Measurements from ENCODE around the gene GAA. TPM values are rescaled to one million over a fixed set of nuclear protein-coding genes. Genes with fewer than 3 reads are reported as not detected.

GAA gene
- total RNA-seq, 1 experiment from 2014 or later, result 131 TPM

DNA sequence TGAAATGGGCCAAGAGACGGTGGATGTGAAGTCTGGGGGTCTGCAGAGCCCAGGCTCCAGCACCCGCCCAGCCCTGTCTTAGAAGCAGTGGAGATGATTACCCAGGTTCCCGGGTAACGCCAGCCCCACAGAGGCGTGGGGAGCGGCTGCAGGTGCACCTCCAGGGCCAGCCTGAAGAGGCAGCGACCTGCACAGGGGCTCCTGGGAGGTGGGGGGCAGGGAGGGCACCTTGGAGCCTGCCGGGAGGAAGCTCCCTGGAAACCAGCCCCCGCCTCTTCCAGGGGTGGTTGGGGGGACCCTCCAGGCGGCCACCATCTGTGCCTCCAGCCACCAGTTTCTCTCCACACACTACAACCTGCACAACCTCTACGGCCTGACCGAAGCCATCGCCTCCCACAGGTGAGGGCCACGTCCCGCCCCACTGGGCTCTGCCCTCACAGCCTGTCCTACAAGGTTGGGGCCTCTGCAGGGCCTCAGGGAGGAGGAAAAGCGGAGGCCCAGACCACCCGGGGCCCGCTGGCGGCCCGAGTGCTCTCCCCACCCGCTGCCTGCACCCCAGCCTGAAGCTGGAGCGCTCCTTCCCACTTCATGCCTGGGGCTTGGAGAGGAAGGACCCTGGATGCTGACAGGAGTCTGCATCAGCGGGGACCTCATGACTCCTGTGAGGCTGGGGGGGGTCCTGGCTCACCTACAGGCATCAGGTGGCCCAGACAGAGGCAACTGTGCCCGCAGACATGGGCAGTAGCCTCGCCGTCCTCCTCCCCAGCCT is 10.5 kb downstream of the GAA start:
- Histone ChIP-seq H3K36me3 (ENCODE audit: control insufficient read depth in 1 of 2, insufficient read depth in 2 of 2, low read length in 2 of 2) (peaks cover 0 to 4% of the 10 kb centered on the region in 2 experiments; a peak in 1 of 4 replicates), H4K20me1 (ENCODE audit: insufficient read depth) (no peaks in the 10 kb centered on the region), H3K9me3 (ENCODE audit: control insufficient read depth in 1 of 2, insufficient read depth in 1 of 2, low read depth in 1 of 2, low read length in 2 of 2) (no peaks in the 10 kb centered on the region), H3K27me3 (ENCODE audit: insufficient read depth, low read length) (no peaks in the 10 kb centered on the region), H2AFZ (ENCODE audit: low read depth, low read length, poor library complexity, severe bottlenecking) (no peak overlapping the region), H3K4me2 (ENCODE audit: low read length) (no peak overlapping the region), H3K9me2 (ENCODE audit: insufficient read depth) (no peaks in the 10 kb centered on the region), H3K4me1 (ENCODE audit: control insufficient read depth in 1 of 2, insufficient read depth in 2 of 2, low read length in 2 of 2) (no peaks in the 10 kb centered on the region), H3K9ac (ENCODE audit: low read length) (no peak overlapping the region), H3K79me2 (ENCODE audit: insufficient read depth, low read length) (no peaks in the 10 kb centered on the region), H3K27ac (ENCODE audit: low read depth, low read length) (no peak overlapping the region), H3K4me3 (replicated peaks in 1 of 2; ENCODE audit: low read depth in 1 of 2, low read length in 2 of 2) (no peak overlapping the region)
- TF ChIP-seq SRF (IDR thresholded peaks at IDR 0.05; ENCODE audit: low read depth) (no peak), ZNF274 (IDR thresholded peaks at IDR 0.05; ENCODE audit: low read depth, low read length) (no peak), EZH2phosphoT487 (IDR thresholded peaks at IDR 0.05; ENCODE audit: borderline replicate concordance) (no peak), ZFX (IDR thresholded peaks at IDR 0.05) (no peak), POLR2A (IDR thresholded peaks at IDR 0.05; ENCODE audit: borderline replicate concordance, extremely low read depth, insufficient read depth, insufficient read length) (no peak)
- TF ChIP-seq, protein P1, sequence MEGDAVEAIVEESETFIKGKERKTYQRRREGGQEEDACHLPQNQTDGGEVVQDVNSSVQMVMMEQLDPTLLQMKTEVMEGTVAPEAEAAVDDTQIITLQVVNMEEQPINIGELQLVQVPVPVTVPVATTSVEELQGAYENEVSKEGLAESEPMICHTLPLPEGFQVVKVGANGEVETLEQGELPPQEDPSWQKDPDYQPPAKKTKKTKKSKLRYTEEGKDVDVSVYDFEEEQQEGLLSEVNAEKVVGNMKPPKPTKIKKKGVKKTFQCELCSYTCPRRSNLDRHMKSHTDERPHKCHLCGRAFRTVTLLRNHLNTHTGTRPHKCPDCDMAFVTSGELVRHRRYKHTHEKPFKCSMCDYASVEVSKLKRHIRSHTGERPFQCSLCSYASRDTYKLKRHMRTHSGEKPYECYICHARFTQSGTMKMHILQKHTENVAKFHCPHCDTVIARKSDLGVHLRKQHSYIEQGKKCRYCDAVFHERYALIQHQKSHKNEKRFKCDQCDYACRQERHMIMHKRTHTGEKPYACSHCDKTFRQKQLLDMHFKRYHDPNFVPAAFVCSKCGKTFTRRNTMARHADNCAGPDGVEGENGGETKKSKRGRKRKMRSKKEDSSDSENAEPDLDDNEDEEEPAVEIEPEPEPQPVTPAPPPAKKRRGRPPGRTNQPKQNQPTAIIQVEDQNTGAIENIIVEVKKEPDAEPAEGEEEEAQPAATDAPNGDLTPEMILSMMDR (IDR thresholded peaks at IDR 0.05 in 2 of 3, conservative IDR thresholded peaks at IDR 0.05 in 1 of 3; ENCODE audit: borderline replicate concordance in 1 of 3, insufficient read depth in 1 of 3, low read depth in 2 of 3, low read length in 2 of 3), result peak in 1 of 3 experiments; percentile 36; a peak in 1 of 6 replicates
- TF ChIP-seq, protein P2, sequence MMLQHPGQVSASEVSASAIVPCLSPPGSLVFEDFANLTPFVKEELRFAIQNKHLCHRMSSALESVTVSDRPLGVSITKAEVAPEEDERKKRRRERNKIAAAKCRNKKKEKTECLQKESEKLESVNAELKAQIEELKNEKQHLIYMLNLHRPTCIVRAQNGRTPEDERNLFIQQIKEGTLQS (IDR thresholded peaks at IDR 0.05), result no peak
- intact Hi-C loops (cut with micrococcal nuclease), result no loop called here
- DNase-seq (ENCODE audit: low read depth, low spot score) (no peak), ATAC-seq (peak; percentile 77)
- CTCF ChIA-PET, result interaction anchor here (1.3 kb wide), 2 partner anchors 10 to 12 kb away, joined by 4 to 5 read pairs; partner anchors contain the start of gene GAA
- POLR2A ChIA-PET, result interaction anchor here (1.7 kb wide), 1 partner anchor 10 kb away, joined by 5 read pairs; the partner anchor contains the start of gene GAA
- BruUV-seq (replicated peaks), result no TSS peak
- RAD21 ChIA-PET (ENCODE audit: low non-redundant PET in 1 of 2, low total read pairs in 2 of 2, uncharacterized antibody in 2 of 2, unreplicated experiment in 2 of 2), result no interaction called here

Data from HCT116 (cell line).